ENCODE results near the gene FARSA.

DNA sequence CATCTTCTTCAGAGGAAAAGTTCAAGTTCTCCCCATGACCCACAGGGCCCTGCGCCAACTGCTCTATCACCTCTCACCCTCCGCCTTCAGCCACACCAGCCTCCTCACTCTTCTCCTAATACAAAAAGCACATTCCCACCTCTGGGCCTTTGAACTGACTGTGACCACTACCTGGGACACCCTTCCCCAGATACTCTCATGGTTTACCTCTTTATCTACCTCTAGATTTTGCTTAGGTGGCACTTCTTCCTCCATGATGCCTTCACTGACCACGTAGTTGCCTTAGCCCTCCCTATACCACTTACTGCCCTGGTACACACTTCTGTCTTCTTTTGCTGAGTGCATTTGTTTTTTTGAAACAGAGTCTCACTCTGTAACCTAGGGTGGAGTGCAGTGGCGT, 10.6 kb downstream of the FARSA start:
- TF ChIP-seq CTCF (IDR thresholded peaks at IDR 0.05), result no peak
- TF ChIP-seq POLR2A (IDR thresholded peaks at IDR 0.05), result no peak
